Stomach (tissue), 9 donors: ENCODE data around the gene HEMK1. TPM values are rescaled to one million over a fixed set of nuclear protein-coding genes. Genes with fewer than 3 reads are reported as not detected.

Source experiments
- DNase-seq, 2 donors: peaks; one replicate each; pipeline versions ENCODE4 v3.0.0 to v3.0.0-alpha.2; 2013 to 2019
- H3K27ac ChIP-seq, 5 donors: fragments of 200-600 bp in 4 of 5; sonication (generic) in 4 of 5; one replicate each; pipeline ENCODE4 v1.5.1; 2013 to 2019; ENCODE audit warnings: mild to moderate bottlenecking in 1 of 5, moderate library complexity in 1 of 5
- H3K27me3 ChIP-seq, 3 donors: fragments of 200-600 bp; sonication (generic); one replicate each; pipeline ENCODE4 v1.5.1; 2017 to 2019; ENCODE audit warnings: mixed run types in 1 of 3
- H3K36me3 ChIP-seq, 4 donors: fragments of 200-600 bp; sonication (generic); 1 replicate in 3 of 4; 2 replicates in 1 of 4; pipeline ENCODE4 v1.5.1; 2016 to 2019
- H3K4me1 ChIP-seq, 4 donors: fragments of 200-600 bp; sonication (generic); one replicate each; pipeline ENCODE4 v1.5.1; 2016 to 2019
- H3K4me3 ChIP-seq, 4 donors: fragments of 200-600 bp; sonication (generic) in 3 of 4; one replicate each; pipeline ENCODE4 v1.5.1; 2016 to 2019; ENCODE audit warnings: mild to moderate bottlenecking in 1 of 4
- H3K9me3 ChIP-seq, 4 donors: fragments of 200-600 bp; sonication (generic); one replicate each; pipeline ENCODE4 v1.5.1; 2016 to 2019
- CTCF ChIP-seq, 7 experiments: fragments of 450-650 bp in 4 of 7; fragments of 200-600 bp in 3 of 7; sonication (generic) in 3 of 7; IDR thresholded peaks; one replicate each; pipeline ENCODE4 v1.5.1; 2016 to 2019; ENCODE audit warnings: antibody characterized with exemption in 7 of 7, control low read depth in 2 of 7, mild to moderate bottlenecking in 1 of 7
- EP300 ChIP-seq: sonication (generic); formaldehyde crosslinking; IDR thresholded peaks from one replicate; pipeline ENCODE4 v1.6.1; 2017; ENCODE audit warnings: antibody characterized with exemption
- POLR2A ChIP-seq, 4 donors: fragments of 450-650 bp; IDR thresholded peaks; one replicate each; pipeline ENCODE4 v1.6.1; 2016; ENCODE audit warnings: antibody characterized with exemption in 4 of 4, control low read depth in 2 of 4, mild to moderate bottlenecking in 1 of 4, moderate library complexity in 1 of 4
- POLR2AphosphoS5 ChIP-seq, 3 donors: sonication (generic); formaldehyde crosslinking; IDR thresholded peaks; one replicate each; pipeline ENCODE4 v1.6.1; 2016; ENCODE audit warnings: antibody characterized with exemption in 3 of 3
- WGBS, 5 donors: extraction: QIAGEN DNeasy Blood & Tissue Kit in 3 of 5; methylation state at CpG; one replicate each; pipeline versions ENCODE4 v1.1.5 to v1.1.7; 2013 to 2018; 5-methylcytosine and 5-hydroxymethylcytosine counted together
- intact Hi-C: fragments of 100-400 bp; cut with DNase I; formaldehyde crosslinking; loops from one replicate; pipeline ENCODE4 v1.15.1; 2023; ENCODE audit warnings: low total_unique reads
- polyA plus RNA-seq, 3 donors: library from polyadenylated mRNA; stranded (reverse); fragments of 200-250 nt; gene quantifications; one replicate each; pipeline ENCODE4 v1.2.3, GENCODE V29; 2013
- total RNA-seq, 5 donors: library from RNA; depleted of rRNA; stranded (reverse); fragments of >200 nt; gene quantifications; one replicate each; pipeline versions ENCODE4 v1.1.0 to v1.2.3, GENCODE V29; 2014 to 2016
- donor health status: healthy with polysubstance abuse.
- donor health status: Bipolar disorder and iron deficiency.
- donor health status: healthy.

The HEMK1 gene
- total and polyA plus RNA-seq, 8 donors = 5.8 to 24.8 (median 13.7) TPM

GRCh38 chr3:50539356-50540286, 29.7 kb upstream of the HEMK1 start:
- Histone ChIP-seq H3K4me1 (no peaks in the 10 kb centered on the region), H3K4me3 (no peak overlapping the region), H3K36me3 (no peaks in the 10 kb centered on the region), H3K27me3 (peaks cover 0 to 23% (median 0%) of the 10 kb centered on the region in 3 donors), H3K9me3 (no peaks in the 10 kb centered on the region), H3K27ac (no peak overlapping the region)
- intact Hi-C loops = loop anchor here (5.0 to 10.0 kb wide), 2 partner anchors 102 to 165 kb away; no protein-coding TSS in a partner anchor
- TF ChIP-seq CTCF (IDR thresholded peaks at IDR 0.05) (no peak), POLR2AphosphoS5 (IDR thresholded peaks at IDR 0.05) (no peak), POLR2A (IDR thresholded peaks at IDR 0.05) (no peak), EP300 (no peak)
- 56 to 62% (median 62%) methylated on average over 16 to 18 of the region's 18 CpGs for WGBS, 5 donors
- no peak for DNase-seq

- Histone ChIP-seq H3K4me3 (no peak overlapping the region), H3K27ac (no peak overlapping the region), H3K9me3 (no peaks in the 10 kb centered on the region), H3K36me3 (no peaks in the 10 kb centered on the region), H3K4me1 (no peaks in the 10 kb centered on the region), H3K27me3 (peaks cover 0 to 16% (median 0%) of the 10 kb centered on the region in 3 donors)
- intact Hi-C loops = loop anchor here (5.0 kb wide), 1 partner anchor 105 kb away; no protein-coding TSS in a partner anchor
- TF ChIP-seq CTCF (IDR thresholded peaks at IDR 0.05) (peak in 6 of 7 experiments; percentile 39 to 92 (median 86)), EP300 (no peak), POLR2AphosphoS5 (IDR thresholded peaks at IDR 0.05) (no peak), POLR2A (IDR thresholded peaks at IDR 0.05) (no peak)
- peak; percentile 84 to 91 for DNase-seq
- 45 to 50% (median 46%) methylated on average over 2 of the region's 2 CpGs for WGBS, 5 donors
Measured at GRCh38 chr3:50542177-50543034, 26.9 kb upstream of the HEMK1 start.

- Histone ChIP-seq H3K9me3 (no peaks in the 10 kb centered on the region), H3K4me1 (no peaks in the 10 kb centered on the region), H3K36me3 (no peaks in the 10 kb centered on the region), H3K4me3 (no peak overlapping the region), H3K27me3 (no peaks in the 10 kb centered on the region), H3K27ac (no peak overlapping the region)
- no peak for DNase-seq
- TF ChIP-seq CTCF (IDR thresholded peaks at IDR 0.05) (no peak), EP300 (no peak), POLR2A (IDR thresholded peaks at IDR 0.05) (no peak), POLR2AphosphoS5 (IDR thresholded peaks at IDR 0.05) (no peak)
- 41 to 82% (median 58%) methylated on average over 1 of the region's 1 CpG; no CpG with 5 or more reads in 1 of the 5 donors for WGBS, 5 donors
- intact Hi-C loops = no loop called here
Measured at GRCh38 chr3:50545781-50546180, 23.5 kb upstream of the HEMK1 start.

GRCh38 chr3:50549226-50549625, 20.1 kb upstream of the HEMK1 start:
- no peaks in the 10 kb centered on the region for H3K4me1 ChIP-seq
- no peak overlapping the region for H3K27ac ChIP-seq
- no peak overlapping the region for H3K4me3 ChIP-seq
- no peaks in the 10 kb centered on the region for H3K9me3 ChIP-seq
- WGBS, 5 donors = 86 to 100% (median 93%) methylated on average over 3 of the region's 3 CpGs
- intact Hi-C loops = no loop called here
- H3K27me3 ChIP-seq = peaks cover 0 to 3% (median 0%) of the 10 kb centered on the region in 3 donors
- no peak for DNase-seq
- TF ChIP-seq POLR2AphosphoS5 (IDR thresholded peaks at IDR 0.05) (no peak), CTCF (IDR thresholded peaks at IDR 0.05) (no peak), EP300 (no peak), POLR2A (IDR thresholded peaks at IDR 0.05) (no peak)
- H3K36me3 ChIP-seq = no peaks in the 10 kb centered on the region
